PC-9 (cell line): Measurements from ENCODE around the gene ATP1A4. TPM values are rescaled to one million over a fixed set of nuclear protein-coding genes. Genes with fewer than 3 reads are reported as not detected.

Experiments used
- BruUV-seq: library from RNA; stranded (reverse); fragments of 400-500 nt; replicated peaks from 2 replicates; lab custom pipeline; 2021; lab: Mats Ljungman, UMichigan
- CTCF ChIA-PET: fragments of 300-600 bp; sonication (Branson Sonifier 250); formaldehyde crosslinking; loops from one replicate; lab custom pipeline; 2022; ENCODE audit warnings: antibody characterized with exemption; lab: Charles Lee
- POLR2A ChIA-PET: fragments of 300-600 bp; sonication (Branson Sonifier 250); formaldehyde crosslinking; loops from one replicate; lab custom pipeline; 2022; ENCODE audit warnings: antibody characterized with exemption; ENCODE audit not compliant: unreplicated experiment; lab: Charles Lee
- DNase-seq, 2 experiments: peaks; one replicate each; pipeline versions ENCODE4 v3.0.0 to v3.0.0-alpha.2; 2015 to 2022; ENCODE audit warnings: mixed read lengths in 1 of 2
- H2AFZ ChIP-seq: fragments of 200-600 bp; sonication (generic); 2 replicates; pipeline ENCODE4 v1.8.1; 2017; ENCODE audit warnings: antibody characterized with exemption
- H3F3A ChIP-seq: fragments of 200-600 bp; sonication (generic); 2 replicates; pipeline ENCODE4 v1.8.1; 2017; ENCODE audit warnings: antibody characterized with exemption, mild to moderate bottlenecking, low read depth; ENCODE audit not compliant: insufficient read depth
- H3K27ac ChIP-seq: fragments of 200-600 bp; sonication (generic); 2 replicates; pipeline ENCODE4 v1.6.1; 2016; ENCODE audit warnings: mixed run types
- H3K27me3 ChIP-seq: fragments of 200-600 bp; sonication (generic); 2 replicates; pipeline ENCODE4 v1.6.1; 2016; ENCODE audit warnings: low read depth, mixed run types; ENCODE audit not compliant: insufficient read depth
- H3K36me3 ChIP-seq: fragments of 200-600 bp; sonication (generic); 2 replicates; pipeline ENCODE4 v1.6.1; 2016; ENCODE audit warnings: low read depth, mixed run types
- H3K4me1 ChIP-seq: fragments of 200-600 bp; sonication (generic); replicated peaks from 2 replicates; pipeline ENCODE4 v1.6.1; 2016; ENCODE audit warnings: mixed run types; ENCODE audit not compliant: insufficient read depth
- H3K4me2 ChIP-seq: fragments of 200-600 bp; sonication (generic); 2 replicates; pipeline ENCODE4 v1.6.1; 2017; ENCODE audit warnings: mixed run types
- H3K4me3 ChIP-seq: fragments of 200-600 bp; sonication (generic); 2 replicates; pipeline ENCODE4 v1.6.1; 2016; ENCODE audit warnings: mixed run types
- H3K79me2 ChIP-seq: fragments of 200-600 bp; sonication (generic); 2 replicates; pipeline ENCODE4 v1.6.1; 2017; ENCODE audit warnings: low read depth, mixed run types
- H3K9me2 ChIP-seq: fragments of 200-600 bp; sonication (generic); 2 replicates; pipeline ENCODE4 v1.8.1; 2017; ENCODE audit warnings: mild to moderate bottlenecking; ENCODE audit not compliant: insufficient read depth
- H3K9me3 ChIP-seq: fragments of 200-600 bp; sonication (generic); 2 replicates; pipeline ENCODE4 v1.8.1; 2016; ENCODE audit warnings: low read depth; ENCODE audit not compliant: insufficient read depth
- H4K20me1 ChIP-seq: fragments of 200-600 bp; sonication (generic); 2 replicates; pipeline ENCODE4 v1.8.1; 2017; ENCODE audit not compliant: insufficient read depth
- EZH2 ChIP-seq: fragments of 200-600 bp; sonication (generic); IDR thresholded peaks from 2 replicates; pipeline ENCODE4 v1.8.0; 2017; ENCODE audit warnings: antibody characterized with exemption, low read depth
- intact Hi-C: fragments of 100-400 bp; cut with micrococcal nuclease; formaldehyde crosslinking; loops from one replicate; pipeline ENCODE4 v1.10.0; 2022; ENCODE audit not compliant: unreplicated experiment
- total RNA-seq: library from RNA; stranded (reverse); gene quantifications from 2 replicates; pipeline ENCODE4 v1.2.3, GENCODE V29; 2021
- TF ChIP-seq, protein P1 (sequence below): fragments of 200-600 bp; sonication (generic); conservative IDR thresholded peaks from 2 replicates; pipeline ENCODE4 v1.6.1; 2017; ENCODE audit warnings: mixed run types, antibody characterized with exemption, mild to moderate bottlenecking, moderate library complexity

The ATP1A4 gene
- total RNA-seq, 1 experiment from 2014 or later = not detected

DNA sequence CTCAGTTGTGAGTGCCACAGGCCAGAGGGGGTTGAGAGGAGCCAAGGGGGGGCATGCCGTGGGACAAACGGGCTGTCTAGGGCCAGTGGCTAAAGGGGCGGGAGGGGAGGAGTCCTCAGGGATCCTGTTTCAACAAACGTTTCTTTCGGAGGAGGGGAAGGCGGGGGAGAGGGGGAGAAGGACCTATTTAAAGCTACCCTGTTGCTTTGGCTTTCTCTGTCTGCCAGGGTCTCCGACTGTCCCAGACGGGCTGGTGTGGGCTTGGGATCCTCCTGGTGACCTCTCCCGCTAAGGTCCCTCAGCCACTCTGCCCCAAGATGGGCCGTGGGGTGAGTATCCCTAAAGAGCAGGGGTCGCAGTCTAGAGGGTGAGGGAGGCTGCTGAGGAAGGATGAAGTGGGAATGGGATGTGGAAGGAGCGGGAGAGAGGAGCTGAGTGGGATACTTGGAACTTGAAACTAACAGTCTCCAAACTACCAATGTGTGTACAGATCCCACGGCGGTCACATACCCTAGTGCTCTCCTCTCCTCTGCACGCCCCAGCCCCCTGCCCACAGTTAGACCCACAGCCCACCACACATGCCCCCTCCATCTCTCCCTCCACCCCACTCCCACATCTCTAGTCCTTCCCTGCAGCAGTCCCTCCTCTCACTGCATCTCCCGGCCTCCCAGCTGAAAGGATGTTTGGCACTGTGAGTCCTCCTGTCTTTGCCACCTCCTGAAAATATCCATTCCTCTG is 35.7 kb upstream of the ATP1A4 start, which contains the start of gene ATP1A2:
Gene ATP1A2, plus strand, starts transcription at position 215 of the 738 bp plus-strand sequence. Its CDS starts 103 bp downstream, at position 318.
- POLR2A ChIA-PET = interaction anchor here (0.6 kb wide), 1 partner anchor 1273 kb away, joined by 3 read pairs; no protein-coding TSS in a partner anchor
- H3K9me3 ChIP-seq = no peaks in the 10 kb centered on the region
- H3K4me3 ChIP-seq = no peak within 1 kb of the TSS
- H3K4me2 ChIP-seq = no peak within 1 kb of the TSS
- no peak for TF ChIP-seq EZH2
- TF ChIP-seq, protein P1, sequence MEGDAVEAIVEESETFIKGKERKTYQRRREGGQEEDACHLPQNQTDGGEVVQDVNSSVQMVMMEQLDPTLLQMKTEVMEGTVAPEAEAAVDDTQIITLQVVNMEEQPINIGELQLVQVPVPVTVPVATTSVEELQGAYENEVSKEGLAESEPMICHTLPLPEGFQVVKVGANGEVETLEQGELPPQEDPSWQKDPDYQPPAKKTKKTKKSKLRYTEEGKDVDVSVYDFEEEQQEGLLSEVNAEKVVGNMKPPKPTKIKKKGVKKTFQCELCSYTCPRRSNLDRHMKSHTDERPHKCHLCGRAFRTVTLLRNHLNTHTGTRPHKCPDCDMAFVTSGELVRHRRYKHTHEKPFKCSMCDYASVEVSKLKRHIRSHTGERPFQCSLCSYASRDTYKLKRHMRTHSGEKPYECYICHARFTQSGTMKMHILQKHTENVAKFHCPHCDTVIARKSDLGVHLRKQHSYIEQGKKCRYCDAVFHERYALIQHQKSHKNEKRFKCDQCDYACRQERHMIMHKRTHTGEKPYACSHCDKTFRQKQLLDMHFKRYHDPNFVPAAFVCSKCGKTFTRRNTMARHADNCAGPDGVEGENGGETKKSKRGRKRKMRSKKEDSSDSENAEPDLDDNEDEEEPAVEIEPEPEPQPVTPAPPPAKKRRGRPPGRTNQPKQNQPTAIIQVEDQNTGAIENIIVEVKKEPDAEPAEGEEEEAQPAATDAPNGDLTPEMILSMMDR = no peak
- intact Hi-C loops = no loop called here
- no peak within 1 kb of the TSS for H2AFZ ChIP-seq
- H3K27ac ChIP-seq = no peak within 1 kb of the TSS
- 0 out of 2 replicates have a peak, but pooled peaks cover under 1% of the 10 kb centered on the region for H3K4me1 ChIP-seq
- no TSS peak for BruUV-seq
- no peaks in the 10 kb centered on the region for H4K20me1 ChIP-seq
- no peaks in the 10 kb centered on the region for H3K36me3 ChIP-seq
- H3K79me2 ChIP-seq = no peaks in the 10 kb centered on the region
- no peaks in the 10 kb centered on the region for H3K27me3 ChIP-seq
- no peaks in the 10 kb centered on the region for H3F3A ChIP-seq
- no peaks in the 10 kb centered on the region for H3K9me2 ChIP-seq
- CTCF ChIA-PET = interaction anchor here (0.8 kb wide), 1 partner anchor 221 kb away, joined by 9 read pairs; no protein-coding TSS in a partner anchor
- no peak for DNase-seq

DNA sequence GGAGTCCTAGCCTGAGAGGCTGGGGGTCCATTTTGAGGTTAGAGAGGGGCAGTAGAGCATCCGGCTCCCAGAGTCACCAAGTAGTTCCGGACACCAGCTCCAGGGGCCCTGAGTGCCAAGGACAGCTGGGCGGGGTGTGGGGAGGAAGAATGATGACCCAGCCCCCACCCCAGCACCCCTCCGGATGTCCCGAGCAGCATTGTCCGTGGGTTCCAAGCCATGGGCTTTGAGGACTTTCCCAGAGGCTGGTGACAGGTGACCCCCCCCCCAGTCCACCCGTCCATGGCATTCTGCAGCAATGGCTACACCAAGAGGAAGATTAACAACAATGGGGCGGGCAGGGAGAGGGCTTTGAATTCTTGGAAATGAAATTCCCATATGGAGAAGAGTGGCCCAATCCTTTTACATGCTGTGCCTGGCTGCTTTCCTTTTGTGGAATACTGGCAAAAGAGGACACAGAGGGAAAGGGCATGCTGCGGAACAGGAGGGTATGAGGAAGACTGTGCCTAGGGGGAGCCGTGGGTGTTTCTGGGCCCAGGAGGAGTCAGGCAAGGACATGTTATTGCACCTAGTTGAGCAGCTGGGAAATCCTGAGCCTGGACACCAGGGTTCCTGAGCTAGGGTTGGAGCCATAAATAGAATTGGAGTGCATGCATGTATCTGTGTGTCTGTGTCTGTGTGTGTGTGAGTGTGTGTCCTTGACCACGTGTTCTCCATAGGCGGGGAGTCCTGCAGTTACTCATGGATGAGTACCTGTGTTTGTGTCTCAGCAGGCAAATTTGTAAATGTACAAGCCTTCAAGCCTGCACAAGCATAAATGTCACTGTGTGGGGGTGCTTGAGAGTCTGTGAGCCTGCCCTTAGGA is 34.9 kb upstream of the ATP1A4 start:
- intact Hi-C loops = no loop called here
- Histone ChIP-seq H3K9me3 (no peaks in the 10 kb centered on the region), H3K4me2 (no peak overlapping the region), H2AFZ (no peak overlapping the region), H3K79me2 (no peaks in the 10 kb centered on the region), H3K4me1 (no peaks in the 10 kb centered on the region), H3K27me3 (no peaks in the 10 kb centered on the region), H4K20me1 (no peaks in the 10 kb centered on the region), H3F3A (no peaks in the 10 kb centered on the region), H3K36me3 (no peaks in the 10 kb centered on the region), H3K9me2 (no peaks in the 10 kb centered on the region), H3K27ac (no peak overlapping the region), H3K4me3 (no peak overlapping the region)
- no peak for DNase-seq
- TF ChIP-seq EZH2 = no peak
- TF ChIP-seq, protein P1 = no peak
- POLR2A ChIA-PET = interaction anchor here (0.6 kb wide), 2 partner anchors 257 to 1273 kb away, joined by 3 read pairs; no protein-coding TSS in a partner anchor
- CTCF ChIA-PET = interaction anchor here (0.6 to 1.1 kb wide), 3 partner anchors 77 to 224 kb away, joined by 3 to 9 read pairs (median 3); no protein-coding TSS in a partner anchor
- no TSS peak for BruUV-seq

DNA sequence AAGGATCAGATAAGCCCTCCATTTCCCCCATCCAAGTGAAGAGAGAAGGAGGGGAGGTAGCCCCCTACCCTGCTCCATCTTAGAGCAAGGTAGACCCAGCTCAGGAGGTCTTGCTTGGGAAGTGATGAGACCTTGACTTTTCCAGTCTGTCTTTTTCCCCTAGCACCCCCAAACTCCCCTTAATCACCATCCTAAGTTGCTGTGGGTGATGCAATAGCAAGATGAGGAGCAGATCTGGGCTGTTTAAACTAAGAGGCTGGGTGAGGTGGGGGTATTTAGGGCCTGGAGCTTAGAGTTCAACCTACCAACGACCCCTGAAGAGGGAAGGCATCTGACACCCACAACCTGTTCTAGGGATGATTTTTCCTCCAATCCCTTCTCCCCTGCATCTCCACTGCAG is 34.1 kb upstream of the ATP1A4 start:
- H4K20me1 ChIP-seq = no peaks in the 10 kb centered on the region
- no peaks in the 10 kb centered on the region for H3K79me2 ChIP-seq
- H3K36me3 ChIP-seq = no peaks in the 10 kb centered on the region
- no peak for TF ChIP-seq EZH2
- TF ChIP-seq, protein P1 = no peak
- H3K27me3 ChIP-seq = no peaks in the 10 kb centered on the region
- POLR2A ChIA-PET = interaction anchor here (0.6 kb wide), 1 partner anchor 256 kb away, joined by 3 read pairs; no protein-coding TSS in a partner anchor
- H3K9me3 ChIP-seq = no peaks in the 10 kb centered on the region
- no peaks in the 10 kb centered on the region for H3F3A ChIP-seq
- no peak overlapping the region for H3K27ac ChIP-seq
- no TSS peak for BruUV-seq
- CTCF ChIA-PET = interaction anchor here (0.6 to 1.1 kb wide), 3 partner anchors 71 to 225 kb away, joined by 3 read pairs; no protein-coding TSS in a partner anchor
- intact Hi-C loops = no loop called here
- H3K4me3 ChIP-seq = no peak overlapping the region
- no peaks in the 10 kb centered on the region for H3K9me2 ChIP-seq
- no peaks in the 10 kb centered on the region for H3K4me1 ChIP-seq
- H2AFZ ChIP-seq = no peak overlapping the region
- DNase-seq = no peak
- H3K4me2 ChIP-seq = no peak overlapping the region
